ENCODE results near the gene KRT78.

The KRT78 gene

DNA sequence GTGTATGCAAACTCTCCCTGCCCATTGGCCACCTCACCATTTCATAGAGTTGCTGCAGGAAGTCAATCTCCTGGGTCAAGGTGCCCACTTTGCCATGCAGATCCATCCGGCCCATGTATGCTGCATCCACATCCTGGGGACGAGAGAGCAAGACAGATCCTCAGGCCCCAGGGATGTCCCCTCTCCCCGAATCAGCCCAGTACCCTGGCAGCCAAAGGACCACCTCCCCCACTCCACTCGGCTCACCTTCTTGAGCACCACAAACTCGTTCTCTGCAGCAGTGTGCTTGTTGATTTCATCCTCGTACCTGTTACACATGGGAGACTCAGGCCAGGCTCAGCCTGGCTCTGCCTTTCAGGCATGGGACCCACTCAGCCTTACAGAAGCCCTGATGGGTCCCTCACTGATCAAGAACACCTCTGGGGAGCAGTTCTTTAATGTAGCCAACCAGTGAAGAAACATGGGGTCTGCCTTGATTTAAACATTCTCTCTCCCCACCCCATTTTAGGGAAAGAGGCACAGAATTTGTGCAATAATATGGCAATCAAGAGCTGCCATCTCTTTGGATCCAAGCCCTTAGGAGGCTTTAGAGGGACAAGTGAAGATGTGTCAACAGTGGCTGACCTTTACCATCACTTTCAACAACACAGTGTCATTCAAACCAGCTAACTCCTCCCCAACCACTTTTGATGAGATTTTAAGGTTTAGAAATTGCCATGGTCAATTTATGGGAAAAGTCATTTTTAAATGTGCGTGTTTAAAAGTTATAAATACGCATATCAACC, 18.6 kb downstream of the KRT78 start:
- Histone ChIP-seq H3F3A (ENCODE audit: low read depth) (no peaks in the 10 kb centered on the region), H4K20me1 (ENCODE audit: insufficient read depth, low read length, poor library complexity, severe bottlenecking) (no peaks in the 10 kb centered on the region), H3K9ac (ENCODE audit: low read depth, low read length, poor library complexity, severe bottlenecking) (no peak overlapping the region), H3K36me3 (ENCODE audit: insufficient read depth, low read length) (no peaks in the 10 kb centered on the region), H3K4me1 (ENCODE audit: insufficient read depth, low read length, poor library complexity, severe bottlenecking) (peaks cover 5% of the 10 kb centered on the region), H3K27me3 (ENCODE audit: insufficient read depth, low read length, poor library complexity, severe bottlenecking) (no peaks in the 10 kb centered on the region), H3K4me2 (ENCODE audit: low read depth, low read length, poor library complexity, severe bottlenecking) (no peak overlapping the region), H3K4me3 (ENCODE audit: low read length, poor library complexity, severe bottlenecking) (no peak overlapping the region), H3K9me3 (ENCODE audit: insufficient read depth, low read depth, low read length) (no peaks in the 10 kb centered on the region), H3K79me2 (ENCODE audit: insufficient read depth, low read length) (no peaks in the 10 kb centered on the region), H3K9me2 (replicated peaks; ENCODE audit: low read depth, low read length) (no peaks in the 10 kb centered on the region), H2AFZ (ENCODE audit: low read length) (no peak overlapping the region)
- TF ChIP-seq, protein P1, sequence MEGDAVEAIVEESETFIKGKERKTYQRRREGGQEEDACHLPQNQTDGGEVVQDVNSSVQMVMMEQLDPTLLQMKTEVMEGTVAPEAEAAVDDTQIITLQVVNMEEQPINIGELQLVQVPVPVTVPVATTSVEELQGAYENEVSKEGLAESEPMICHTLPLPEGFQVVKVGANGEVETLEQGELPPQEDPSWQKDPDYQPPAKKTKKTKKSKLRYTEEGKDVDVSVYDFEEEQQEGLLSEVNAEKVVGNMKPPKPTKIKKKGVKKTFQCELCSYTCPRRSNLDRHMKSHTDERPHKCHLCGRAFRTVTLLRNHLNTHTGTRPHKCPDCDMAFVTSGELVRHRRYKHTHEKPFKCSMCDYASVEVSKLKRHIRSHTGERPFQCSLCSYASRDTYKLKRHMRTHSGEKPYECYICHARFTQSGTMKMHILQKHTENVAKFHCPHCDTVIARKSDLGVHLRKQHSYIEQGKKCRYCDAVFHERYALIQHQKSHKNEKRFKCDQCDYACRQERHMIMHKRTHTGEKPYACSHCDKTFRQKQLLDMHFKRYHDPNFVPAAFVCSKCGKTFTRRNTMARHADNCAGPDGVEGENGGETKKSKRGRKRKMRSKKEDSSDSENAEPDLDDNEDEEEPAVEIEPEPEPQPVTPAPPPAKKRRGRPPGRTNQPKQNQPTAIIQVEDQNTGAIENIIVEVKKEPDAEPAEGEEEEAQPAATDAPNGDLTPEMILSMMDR (conservative IDR thresholded peaks at IDR 0.05; ENCODE audit: low read length), result no peak
- no peak for TF ChIP-seq EZH2phosphoT487 (IDR thresholded peaks at IDR 0.05; ENCODE audit: borderline replicate concordance)

DNA sequence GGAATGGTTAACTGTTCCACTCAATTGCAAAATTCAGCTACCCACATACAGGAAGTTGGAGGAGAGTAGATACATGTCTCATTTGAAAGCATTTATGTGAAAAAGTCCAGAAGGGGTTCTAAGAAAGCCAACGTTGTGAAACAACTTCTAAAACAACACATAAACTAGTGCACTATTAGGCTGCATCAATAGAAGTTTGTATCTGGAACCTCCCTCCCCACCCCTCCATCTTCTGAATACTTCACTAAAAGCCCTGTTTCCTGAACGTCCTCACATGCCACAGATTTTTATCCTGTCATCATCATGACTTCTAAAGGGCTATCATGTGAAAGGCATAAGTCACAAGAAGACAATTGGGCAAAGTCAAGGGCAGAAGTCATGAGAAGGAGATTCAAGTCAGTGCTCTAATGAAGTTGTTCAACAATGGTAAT, 20.2 kb downstream of the KRT78 start:
- Histone ChIP-seq H3K9ac (ENCODE audit: low read depth, low read length, poor library complexity, severe bottlenecking) (no peak overlapping the region), H4K20me1 (ENCODE audit: insufficient read depth, low read length, poor library complexity, severe bottlenecking) (no peaks in the 10 kb centered on the region), H3K4me3 (ENCODE audit: low read length, poor library complexity, severe bottlenecking) (no peak overlapping the region), H3K27me3 (ENCODE audit: insufficient read depth, low read length, poor library complexity, severe bottlenecking) (no peaks in the 10 kb centered on the region), H3F3A (ENCODE audit: low read depth) (no peaks in the 10 kb centered on the region), H3K79me2 (ENCODE audit: insufficient read depth, low read length) (no peaks in the 10 kb centered on the region), H3K4me2 (ENCODE audit: low read depth, low read length, poor library complexity, severe bottlenecking) (no peak overlapping the region), H3K36me3 (ENCODE audit: insufficient read depth, low read length) (no peaks in the 10 kb centered on the region), H3K4me1 (ENCODE audit: insufficient read depth, low read length, poor library complexity, severe bottlenecking) (peaks cover 5% of the 10 kb centered on the region), H3K9me2 (replicated peaks; ENCODE audit: low read depth, low read length) (no peaks in the 10 kb centered on the region), H3K9me3 (ENCODE audit: insufficient read depth, low read depth, low read length) (no peaks in the 10 kb centered on the region), H2AFZ (ENCODE audit: low read length) (no peak overlapping the region)
- TF ChIP-seq, protein P1 (conservative IDR thresholded peaks at IDR 0.05; ENCODE audit: low read length), result no peak
- no peak for TF ChIP-seq EZH2phosphoT487 (IDR thresholded peaks at IDR 0.05; ENCODE audit: borderline replicate concordance)

DNA sequence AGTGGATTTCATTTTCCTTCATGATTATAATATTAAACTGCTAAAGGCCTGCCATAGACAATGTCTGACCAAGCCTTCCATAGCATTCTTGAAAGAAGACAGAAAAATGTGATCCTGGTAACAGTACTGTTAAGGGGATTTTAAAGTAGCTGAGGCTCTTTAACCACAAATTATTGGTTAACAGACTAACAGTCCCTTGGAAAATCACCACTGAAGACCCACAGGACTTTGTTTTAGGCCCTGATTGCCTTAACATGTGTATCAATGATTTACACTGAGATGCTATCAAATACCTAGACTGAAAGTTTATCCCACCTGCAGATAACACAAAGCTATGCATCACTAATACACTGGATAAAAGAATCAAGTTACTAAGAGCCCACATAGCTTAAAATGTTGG, 20.6 kb downstream of the KRT78 start:
- TF ChIP-seq, protein P1 (conservative IDR thresholded peaks at IDR 0.05; ENCODE audit: low read length), result no peak
- TF ChIP-seq EZH2phosphoT487 (IDR thresholded peaks at IDR 0.05; ENCODE audit: borderline replicate concordance), result no peak
- H3K9ac ChIP-seq (ENCODE audit: low read depth, low read length, poor library complexity, severe bottlenecking), result no peak overlapping the region

More for the DNA sequence above, 20.6 kb downstream of the KRT78 start:
- Histone ChIP-seq H3K27me3 (ENCODE audit: insufficient read depth, low read length, poor library complexity, severe bottlenecking) (no peaks in the 10 kb centered on the region), H3K4me2 (ENCODE audit: low read depth, low read length, poor library complexity, severe bottlenecking) (no peak overlapping the region), H3K4me1 (ENCODE audit: insufficient read depth, low read length, poor library complexity, severe bottlenecking) (peaks cover 5% of the 10 kb centered on the region), H3K79me2 (ENCODE audit: insufficient read depth, low read length) (no peaks in the 10 kb centered on the region), H2AFZ (ENCODE audit: low read length) (no peak overlapping the region), H3K9me2 (replicated peaks; ENCODE audit: low read depth, low read length) (no peaks in the 10 kb centered on the region), H3F3A (ENCODE audit: low read depth) (no peaks in the 10 kb centered on the region), H3K36me3 (ENCODE audit: insufficient read depth, low read length) (no peaks in the 10 kb centered on the region), H3K4me3 (ENCODE audit: low read length, poor library complexity, severe bottlenecking) (no peak overlapping the region), H3K9me3 (ENCODE audit: insufficient read depth, low read depth, low read length) (no peaks in the 10 kb centered on the region), H4K20me1 (ENCODE audit: insufficient read depth, low read length, poor library complexity, severe bottlenecking) (no peaks in the 10 kb centered on the region)
